Measurements from ENCODE around the gene AK1. TPM values are rescaled to one million over a fixed set of nuclear protein-coding genes. Genes with fewer than 3 reads are reported as not detected.
A peak's percentile ranks its signal among the peaks of the same experiment; 100 is the strongest.

Gene AK1
- total and polyA plus RNA-seq, 8 donors: 8.9 to 81.7 (median 16.6) TPM

DNA sequence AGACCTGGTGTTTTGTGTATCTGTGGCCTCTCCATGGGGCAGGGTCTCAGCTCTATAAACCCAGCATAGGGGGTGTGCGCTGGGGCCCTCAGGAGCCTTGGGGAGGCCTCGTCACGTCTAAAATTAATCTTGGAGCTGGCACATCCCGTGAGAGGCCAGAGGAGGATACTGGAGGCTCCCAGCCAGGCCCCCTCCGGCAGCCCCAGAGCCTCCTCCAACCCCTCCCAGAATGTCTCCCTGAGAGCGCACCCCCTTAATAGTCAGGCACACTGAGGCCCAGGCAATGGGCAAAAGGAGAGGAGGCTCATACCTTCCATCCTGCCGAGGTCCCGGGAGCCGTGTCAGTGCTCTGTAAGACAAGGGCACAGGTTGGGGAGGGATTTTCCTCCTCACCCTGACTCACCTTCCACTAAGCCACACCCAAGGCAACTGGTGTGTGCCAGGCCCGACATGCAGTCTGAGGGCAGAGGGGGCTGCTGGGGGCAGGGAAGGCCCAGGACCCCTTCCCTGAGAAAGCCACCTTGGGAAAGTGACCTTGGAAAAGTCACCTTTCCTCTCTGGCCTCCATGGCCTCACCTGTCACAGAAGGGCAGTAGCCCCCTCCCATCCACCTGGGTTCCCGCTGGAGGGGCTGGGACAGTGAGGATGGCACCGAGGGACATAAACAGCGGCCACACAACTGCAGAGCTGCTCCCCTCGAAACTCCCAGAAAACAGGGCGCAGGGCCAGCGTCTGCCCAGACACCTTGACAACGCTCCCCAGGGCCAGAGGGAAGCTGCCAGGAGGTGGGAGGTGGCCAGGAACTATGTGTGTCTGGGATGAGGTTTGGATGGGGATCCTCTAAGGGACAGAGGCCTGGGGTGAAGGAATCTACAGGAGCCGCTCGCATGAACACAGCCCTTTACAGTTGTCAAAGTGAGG is 2.9 kb downstream of the AK1 start:
- FAIRE-seq: no peak
- intact Hi-C loops (cut with DNase I): no loop called here
- no peak for ATAC-seq
- Histone ChIP-seq H3K36me3 (no peaks in the 10 kb centered on the region), H3K4me1 (peaks cover 0 to 8% (median 0%) of the 10 kb centered on the region in 3 donors), H3K27me3 (no peaks in the 10 kb centered on the region), H3K4me3 (no peak overlapping the region), H3K9me3 (no peaks in the 10 kb centered on the region), H3K27ac (no peak overlapping the region)
- TF ChIP-seq, protein P1, sequence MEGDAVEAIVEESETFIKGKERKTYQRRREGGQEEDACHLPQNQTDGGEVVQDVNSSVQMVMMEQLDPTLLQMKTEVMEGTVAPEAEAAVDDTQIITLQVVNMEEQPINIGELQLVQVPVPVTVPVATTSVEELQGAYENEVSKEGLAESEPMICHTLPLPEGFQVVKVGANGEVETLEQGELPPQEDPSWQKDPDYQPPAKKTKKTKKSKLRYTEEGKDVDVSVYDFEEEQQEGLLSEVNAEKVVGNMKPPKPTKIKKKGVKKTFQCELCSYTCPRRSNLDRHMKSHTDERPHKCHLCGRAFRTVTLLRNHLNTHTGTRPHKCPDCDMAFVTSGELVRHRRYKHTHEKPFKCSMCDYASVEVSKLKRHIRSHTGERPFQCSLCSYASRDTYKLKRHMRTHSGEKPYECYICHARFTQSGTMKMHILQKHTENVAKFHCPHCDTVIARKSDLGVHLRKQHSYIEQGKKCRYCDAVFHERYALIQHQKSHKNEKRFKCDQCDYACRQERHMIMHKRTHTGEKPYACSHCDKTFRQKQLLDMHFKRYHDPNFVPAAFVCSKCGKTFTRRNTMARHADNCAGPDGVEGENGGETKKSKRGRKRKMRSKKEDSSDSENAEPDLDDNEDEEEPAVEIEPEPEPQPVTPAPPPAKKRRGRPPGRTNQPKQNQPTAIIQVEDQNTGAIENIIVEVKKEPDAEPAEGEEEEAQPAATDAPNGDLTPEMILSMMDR (IDR thresholded peaks at IDR 0.05): no peak
- WGBS, 2 donors: 75 to 76% methylated on average over 19 of the region's 19 CpGs
- peak in 2 of 6 donors; percentile 14 to 69 for DNase-seq

DNA sequence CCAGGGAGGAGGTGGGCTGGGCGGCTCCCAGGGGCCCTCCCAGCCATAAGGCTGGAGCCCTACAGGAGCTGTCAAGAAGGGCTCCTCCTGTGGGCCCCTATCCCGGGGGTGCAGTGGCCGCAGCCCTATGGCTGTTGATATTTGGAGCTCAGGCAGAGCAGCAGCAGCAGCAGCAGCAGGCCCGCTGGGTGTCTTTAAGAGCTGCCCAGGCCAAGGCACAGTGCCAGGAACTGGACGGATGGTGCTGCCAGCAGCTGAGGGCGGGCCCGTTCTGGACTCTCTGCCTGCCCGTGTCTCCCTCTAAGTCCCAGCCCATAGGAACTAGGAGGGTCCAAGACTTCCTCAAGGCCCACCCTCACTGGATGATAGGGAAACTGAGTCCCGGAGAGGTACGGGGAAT is 3.6 kb downstream of the AK1 start:
- intact Hi-C loops (cut with DNase I): no loop called here
- peak; percentile 61 to 89 (median 81) for DNase-seq
- TF ChIP-seq, protein P1 (IDR thresholded peaks at IDR 0.05): no peak
- Histone ChIP-seq H3K4me1 (peaks cover 0 to 8% (median 0%) of the 10 kb centered on the region in 3 donors), H3K27me3 (no peaks in the 10 kb centered on the region), H3K4me3 (no peak overlapping the region), H3K9me3 (no peaks in the 10 kb centered on the region), H3K27ac (no peak overlapping the region), H3K36me3 (no peaks in the 10 kb centered on the region)
- WGBS, 2 donors: 30 to 31% methylated on average over 10 of the region's 10 CpGs
- ATAC-seq: peak in 3 of 4 donors; percentile 32 to 38 (median 35)
- FAIRE-seq: no peak

DNA sequence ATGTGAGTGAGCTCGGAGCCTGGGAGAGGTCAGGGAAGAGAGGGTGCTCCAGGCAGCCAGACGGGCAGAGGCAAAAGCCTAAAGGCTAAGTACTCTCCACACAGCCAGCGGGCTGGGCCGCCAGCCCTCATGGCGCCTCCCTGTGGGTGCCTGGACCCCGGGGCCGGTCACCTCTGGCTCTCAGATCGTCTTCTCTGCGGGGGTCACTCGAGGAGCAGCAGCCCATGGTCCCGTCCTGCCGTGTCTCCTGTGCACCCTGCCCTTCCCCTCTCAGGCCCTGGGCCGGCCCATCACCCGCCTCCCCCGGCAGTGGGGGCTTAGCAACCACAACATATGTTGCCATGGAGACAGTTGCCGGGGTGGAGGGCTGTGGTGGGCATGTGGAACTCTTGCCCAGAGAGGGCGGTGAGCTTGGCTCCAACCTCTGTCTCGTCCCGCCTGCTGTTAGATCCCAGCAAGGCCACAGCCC is 4.2 kb downstream of the AK1 start:
- H3K4me3 ChIP-seq: no peak overlapping the region
- ATAC-seq (no peak), FAIRE-seq (no peak), DNase-seq (peak in 2 of 6 donors; percentile 12 to 75)
- intact Hi-C loops (cut with DNase I): no loop called here
- no peaks in the 10 kb centered on the region for H3K9me3 ChIP-seq
- no peaks in the 10 kb centered on the region for H3K27me3 ChIP-seq
- WGBS, 2 donors: 83 to 87% methylated on average over 19 of the region's 19 CpGs
- peaks cover 0 to 8% (median 0%) of the 10 kb centered on the region in 3 donors for H3K4me1 ChIP-seq
- H3K27ac ChIP-seq: no peak overlapping the region
- TF ChIP-seq, protein P1 (IDR thresholded peaks at IDR 0.05): no peak
- no peaks in the 10 kb centered on the region for H3K36me3 ChIP-seq

DNA sequence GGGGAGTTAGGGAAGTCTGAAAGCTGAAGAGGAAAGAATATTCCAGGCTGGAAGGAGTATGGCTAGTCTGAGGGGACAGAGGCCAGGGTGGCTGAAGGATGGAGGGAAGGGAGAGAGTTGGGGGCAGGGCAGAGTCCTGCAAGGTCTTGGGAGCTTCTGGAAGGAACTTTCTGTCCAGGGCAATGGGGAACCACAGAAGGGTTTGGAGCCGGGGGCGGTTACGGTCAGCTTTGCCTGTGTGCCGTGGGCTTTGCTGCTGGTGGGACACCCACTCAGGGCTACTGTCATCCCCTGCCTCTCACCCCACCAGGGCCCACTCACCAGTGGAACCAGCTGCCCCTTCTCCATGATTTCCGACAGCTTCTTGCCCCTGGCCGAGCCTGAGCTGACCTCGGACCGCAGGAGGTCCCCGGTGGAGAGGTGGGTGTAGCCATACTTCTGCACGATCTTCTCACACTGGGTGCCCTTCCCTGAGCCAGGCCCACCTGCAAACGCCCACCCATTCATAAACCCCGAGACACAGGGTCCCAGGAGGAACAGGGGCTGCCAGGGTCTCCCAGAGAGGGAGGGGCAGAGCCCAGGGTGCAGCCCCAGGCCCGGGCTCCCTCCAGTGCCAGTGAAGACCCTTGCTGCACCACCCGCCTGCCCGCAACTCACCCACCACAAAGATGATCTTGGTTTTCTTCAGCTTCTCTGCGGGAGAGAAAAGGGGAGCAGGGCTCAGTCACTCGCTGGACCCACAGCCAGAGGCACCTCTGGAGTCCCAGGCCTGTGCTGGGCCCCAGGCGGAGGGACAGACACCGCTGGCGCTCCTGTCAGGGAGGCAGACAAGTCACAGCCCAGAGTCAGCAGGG is 4.9 kb downstream of the AK1 start:
- TF ChIP-seq, protein P1 (IDR thresholded peaks at IDR 0.05): no peak
- WGBS, 2 donors: 93 to 96% methylated on average over 19 to 20 of the region's 20 CpGs
- Histone ChIP-seq H3K36me3 (peaks cover 0 to 3% (median 0%) of the 10 kb centered on the region in 3 donors), H3K4me1 (peaks cover 0 to 8% (median 0%) of the 10 kb centered on the region in 3 donors), H3K4me3 (no peak overlapping the region), H3K27me3 (no peaks in the 10 kb centered on the region), H3K27ac (no peak overlapping the region), H3K9me3 (no peaks in the 10 kb centered on the region)
- intact Hi-C loops (cut with DNase I): no loop called here
- DNase-seq (peak in 2 of 6 donors; percentile 13 to 66), ATAC-seq (no peak), FAIRE-seq (no peak)
